Right lobe of liver (tissue), 6 donors: ENCODE results near the gene SLC2A8. TPM values are rescaled to one million over a fixed set of nuclear protein-coding genes. Genes with fewer than 3 reads are reported as not detected.

ENCODE experiments used
- ATAC-seq, 4 donors: fragments of 200-7000 bp; cut with Tn5 transposase; one replicate each; pipeline ENCODE4 v1.9.1; 2020; ENCODE audit warnings: mild to moderate bottlenecking in 4 of 4, moderate library complexity in 4 of 4
- DNase-seq, 3 donors: peaks; one replicate each; pipeline ENCODE4 v3.0.0-alpha.2; 2020
- H3K27ac ChIP-seq, 3 donors: fragments of 200-600 bp; one replicate each; pipeline ENCODE4 v1.8.0; 2022
- H3K27me3 ChIP-seq, 2 donors: fragments of 200-600 bp; one replicate each; pipeline ENCODE4 v1.8.0; 2022
- H3K36me3 ChIP-seq, 4 donors: fragments of 200-600 bp; sonication (generic) in 1 of 4; one replicate each; pipeline versions ENCODE4 v1.5.1 to v1.8.0; 2017 to 2022; ENCODE audit warnings: control low read depth in 1 of 4
- H3K4me1 ChIP-seq, 4 donors: fragments of 200-600 bp; sonication (generic) in 1 of 4; one replicate each; pipeline versions ENCODE4 v1.5.1 to v1.8.0; 2017 to 2022; ENCODE audit warnings: control low read depth in 1 of 4
- H3K4me3 ChIP-seq, 3 donors: fragments of 200-600 bp; one replicate each; pipeline ENCODE4 v1.8.0; 2022
- H3K9me3 ChIP-seq, 4 donors: fragments of 200-600 bp; sonication (generic) in 1 of 4; one replicate each; pipeline versions ENCODE4 v1.5.1 to v1.8.0; 2017 to 2022; ENCODE audit warnings: control low read depth in 1 of 4
- POLR2A ChIP-seq: fragments of 450-650 bp; IDR thresholded peaks from one replicate; pipeline ENCODE4 v1.6.1; 2017; ENCODE audit warnings: antibody characterized with exemption, mild to moderate bottlenecking
- WGBS: methylation state at CpG from one replicate; pipeline ENCODE4 v1.1.6; 2018; ENCODE audit warnings: low coverage, low lambda C conversion rate; ENCODE audit not compliant: insufficient coverage; ENCODE audit errors: missing lambda C conversion rate; 5-methylcytosine and 5-hydroxymethylcytosine counted together
- intact Hi-C, 2 donors: fragments of 100-400 bp; cut with DNase I; formaldehyde crosslinking; loops; one replicate each; pipeline versions ENCODE4 v1.11.2 to v1.14.1; 2022
- total RNA-seq, 6 experiments: library from RNA; depleted of rRNA in 2 of 6; stranded (reverse); fragments of >200 nt in 2 of 6; fragmentation: NEBNext Ultra II Directional in 3 of 6; extraction: Animal tissue kit (Norgen Biotek cat#: 25700) in 3 of 6; gene quantifications; one replicate each; pipeline versions ENCODE4 v1.1.0 to v1.2.4, GENCODE V29; 2016 to 2023
- TF ChIP-seq, protein P1 (sequence below), 4 donors: fragments of 200-600 bp in 3 of 4; fragments of 450-650 bp in 1 of 4; IDR thresholded peaks; one replicate each; pipeline versions ENCODE4 v1.5.1 to v1.8.0; 2016 to 2022; ENCODE audit warnings: antibody characterized with exemption in 4 of 4, mild to moderate bottlenecking in 2 of 4
- donor health status: DM: no; HTN: yes; CAD: no.
- donor health status: DM: no; HTN: no; CAD: no.
- donor health status: DM: no; HTN: no; CAD: no.
- donor health status: DM: no; HTN: yes; CAD: no.
- donor health status: DM: no; HTN: yes; CAD: no.

Gene SLC2A8
- total RNA-seq, 6 experiments from 2014 or later = 16.2 to 25.0 (median 18.8) TPM

DNA sequence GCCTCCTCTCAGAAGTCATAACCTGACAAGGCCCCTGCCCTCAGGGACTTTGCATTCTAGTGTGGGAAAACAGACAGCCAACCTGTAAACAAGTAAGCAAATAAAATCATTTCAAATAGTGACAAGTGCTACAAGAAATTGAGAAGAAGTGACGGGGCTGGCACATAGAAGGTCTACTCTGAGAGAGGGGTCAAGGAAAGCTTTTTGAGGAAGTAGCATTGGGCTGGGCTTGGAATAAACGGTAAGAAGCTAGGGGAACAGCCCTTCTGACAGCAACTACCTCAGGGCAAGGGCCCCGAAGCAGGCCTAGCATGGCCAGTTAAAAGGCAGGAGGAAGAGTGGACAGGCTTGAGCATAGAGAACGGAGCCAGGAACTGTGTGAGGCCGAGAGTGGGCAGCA lies 4.8 kb upstream of the SLC2A8 start:
- no peaks in the 10 kb centered on the region for H3K27me3 ChIP-seq
- TF ChIP-seq POLR2A = no peak
- TF ChIP-seq, protein P1, sequence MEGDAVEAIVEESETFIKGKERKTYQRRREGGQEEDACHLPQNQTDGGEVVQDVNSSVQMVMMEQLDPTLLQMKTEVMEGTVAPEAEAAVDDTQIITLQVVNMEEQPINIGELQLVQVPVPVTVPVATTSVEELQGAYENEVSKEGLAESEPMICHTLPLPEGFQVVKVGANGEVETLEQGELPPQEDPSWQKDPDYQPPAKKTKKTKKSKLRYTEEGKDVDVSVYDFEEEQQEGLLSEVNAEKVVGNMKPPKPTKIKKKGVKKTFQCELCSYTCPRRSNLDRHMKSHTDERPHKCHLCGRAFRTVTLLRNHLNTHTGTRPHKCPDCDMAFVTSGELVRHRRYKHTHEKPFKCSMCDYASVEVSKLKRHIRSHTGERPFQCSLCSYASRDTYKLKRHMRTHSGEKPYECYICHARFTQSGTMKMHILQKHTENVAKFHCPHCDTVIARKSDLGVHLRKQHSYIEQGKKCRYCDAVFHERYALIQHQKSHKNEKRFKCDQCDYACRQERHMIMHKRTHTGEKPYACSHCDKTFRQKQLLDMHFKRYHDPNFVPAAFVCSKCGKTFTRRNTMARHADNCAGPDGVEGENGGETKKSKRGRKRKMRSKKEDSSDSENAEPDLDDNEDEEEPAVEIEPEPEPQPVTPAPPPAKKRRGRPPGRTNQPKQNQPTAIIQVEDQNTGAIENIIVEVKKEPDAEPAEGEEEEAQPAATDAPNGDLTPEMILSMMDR (IDR thresholded peaks at IDR 0.05) = no peak
- intact Hi-C loops = loop anchor here in 1 of 2 donors (5.0 kb wide), 1 partner anchor 50 kb away; no protein-coding TSS in a partner anchor
- DNase-seq = no peak
- no peak overlapping the region for H3K27ac ChIP-seq
- H3K4me1 ChIP-seq = peaks cover 0 to 11% (median 0%) of the 10 kb centered on the region in 4 donors
- no peak for ATAC-seq
- H3K4me3 ChIP-seq = no peak overlapping the region
- WGBS = 98% methylated on average over 5 of the region's 5 CpGs
- no peaks in the 10 kb centered on the region for H3K9me3 ChIP-seq
- no peaks in the 10 kb centered on the region for H3K36me3 ChIP-seq

DNA sequence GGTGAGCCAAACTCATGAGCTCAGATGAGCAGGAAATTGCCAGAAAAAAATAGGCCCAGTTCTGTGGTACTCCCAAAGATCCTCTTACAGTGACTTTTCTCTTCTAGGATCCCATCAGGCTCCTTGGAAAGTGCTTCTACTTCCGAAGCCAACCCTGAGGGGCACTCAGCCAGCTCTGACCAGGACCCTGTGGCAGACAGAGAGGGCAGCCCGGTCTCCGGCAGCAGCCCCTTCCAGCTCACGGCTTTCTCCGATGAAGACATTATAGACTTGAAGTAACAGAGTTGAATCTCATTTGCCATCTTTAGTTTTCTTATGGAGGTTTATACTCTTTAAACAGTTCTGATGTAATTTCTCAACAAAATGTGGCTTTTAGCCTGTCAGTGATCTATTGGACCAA lies 4.0 kb upstream of the SLC2A8 start:
- intact Hi-C loops = loop anchor here in 1 of 2 donors (5.0 kb wide), 1 partner anchor 51 kb away; no protein-coding TSS in a partner anchor
- DNase-seq = no peak
- H3K4me3 ChIP-seq = no peak overlapping the region
- WGBS = no CpG with 5 or more reads among the region's 5 CpGs
- H3K36me3 ChIP-seq = no peaks in the 10 kb centered on the region
- H3K4me1 ChIP-seq = peaks cover 0 to 11% (median 0%) of the 10 kb centered on the region in 4 donors
- H3K27me3 ChIP-seq = no peaks in the 10 kb centered on the region
- ATAC-seq = no peak
- no peaks in the 10 kb centered on the region for H3K9me3 ChIP-seq
- TF ChIP-seq POLR2A = no peak
- TF ChIP-seq, protein P1 (IDR thresholded peaks at IDR 0.05) = no peak
- no peak overlapping the region for H3K27ac ChIP-seq

DNA sequence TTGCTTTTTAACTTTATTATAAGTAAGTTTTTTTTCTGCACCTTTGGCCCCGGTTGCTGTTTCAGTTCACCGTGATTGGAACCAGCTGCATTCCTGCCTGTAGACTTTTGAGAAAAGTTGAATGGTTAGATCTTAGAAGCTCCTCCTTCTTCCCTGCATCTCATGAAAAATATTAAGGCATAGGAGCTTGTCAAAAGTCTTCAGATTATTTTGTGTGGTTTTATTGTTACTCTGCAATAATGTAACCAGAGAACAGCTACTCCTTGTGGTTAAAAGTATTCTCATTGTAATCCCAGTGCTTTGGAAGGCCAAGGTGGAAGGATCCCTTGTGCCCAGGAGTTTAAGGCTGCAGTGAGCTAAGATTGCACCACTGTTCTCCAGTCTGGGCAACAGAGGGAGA lies 3.3 kb upstream of the SLC2A8 start:
- Histone ChIP-seq H3K9me3 (no peaks in the 10 kb centered on the region), H3K36me3 (no peaks in the 10 kb centered on the region), H3K4me3 (no peak overlapping the region), H3K27ac (no peak overlapping the region), H3K27me3 (no peaks in the 10 kb centered on the region), H3K4me1 (peaks cover 0 to 16% (median 0%) of the 10 kb centered on the region in 4 donors)
- intact Hi-C loops = loop anchor here in 1 of 2 donors (5.0 kb wide), 1 partner anchor 51 kb away; no protein-coding TSS in a partner anchor
- DNase-seq = no peak
- 64% methylated on average over 2 of the region's 2 CpGs for WGBS
- TF ChIP-seq, protein P1 (IDR thresholded peaks at IDR 0.05) = no peak
- no peak for TF ChIP-seq POLR2A
- ATAC-seq = no peak

DNA sequence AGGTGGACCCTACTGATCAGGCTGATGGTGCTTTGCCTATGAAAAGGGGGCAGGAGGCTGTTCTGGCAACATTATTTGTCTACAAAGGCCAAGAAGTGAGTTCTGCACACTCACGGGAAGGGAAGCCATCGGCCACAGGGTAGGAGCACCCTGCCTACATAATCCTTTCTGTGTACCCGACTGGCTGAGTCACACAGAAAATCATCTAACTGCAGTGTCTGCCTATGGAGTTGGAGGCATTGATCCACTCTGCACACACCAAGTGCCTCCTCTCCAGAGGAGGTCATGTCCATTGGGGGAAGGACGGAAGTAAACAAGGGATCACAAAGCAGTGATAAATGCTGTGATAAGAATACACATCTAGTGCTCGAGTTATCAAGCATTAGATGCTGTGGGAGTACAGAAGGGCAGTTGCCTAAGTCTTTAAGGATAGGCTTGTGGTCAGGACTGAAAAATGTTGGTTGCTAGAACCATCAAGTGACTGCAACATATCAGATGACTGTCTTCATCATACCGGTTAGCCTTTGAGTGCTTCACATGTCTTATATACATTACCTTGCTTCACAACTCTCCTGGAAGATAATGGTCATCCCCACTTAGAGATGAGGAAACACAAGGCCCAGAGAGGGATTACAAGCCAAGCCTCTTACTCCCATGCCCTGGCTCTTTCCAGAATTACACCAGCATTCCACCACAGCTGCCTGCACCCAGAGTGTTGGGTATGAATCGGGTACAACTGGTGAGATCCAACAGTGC lies 1.3 kb upstream of the SLC2A8 start:
- peaks cover 0 to 3% (median 0%) of the 10 kb centered on the region in 4 donors for H3K36me3 ChIP-seq
- 84% methylated on average over 6 of the region's 7 CpGs for WGBS
- no peaks in the 10 kb centered on the region for H3K9me3 ChIP-seq
- intact Hi-C loops = no loop called here
- H3K27me3 ChIP-seq = no peaks in the 10 kb centered on the region
- TF ChIP-seq, protein P1 (IDR thresholded peaks at IDR 0.05) = no peak
- TF ChIP-seq POLR2A = no peak
- no peak for DNase-seq
- peaks cover 0 to 13% (median 0%) of the 10 kb centered on the region in 4 donors for H3K4me1 ChIP-seq
- ATAC-seq = no peak
- H3K27ac ChIP-seq = no peak overlapping the region
- H3K4me3 ChIP-seq = peak overlapping the region in 2 of 3 donors; percentile 53 to 61
